Mesothelial cell of epicardium (in vitro differentiated cells): ENCODE measurements around the gene PIK3CG. TPM values are rescaled to one million over a fixed set of nuclear protein-coding genes. Genes with fewer than 3 reads are reported as not detected.

ENCODE experiments used
- DNase-seq, 2 experiments: peaks; one replicate each; pipeline ENCODE4 v3.0.0; 2021; ENCODE audit warnings: low spot score in 2 of 2; ENCODE audit not compliant: unreplicated experiment in 2 of 2
- H3K27ac Mint-ChIP-seq: 2 replicates; pipeline ENCODE4 v1.8.0; 2021; ENCODE audit warnings: mixed read lengths
- H3K27me3 Mint-ChIP-seq: 2 replicates; pipeline ENCODE4 v1.8.0; 2021; ENCODE audit warnings: low read depth, mixed read lengths
- H3K36me3 Mint-ChIP-seq: 2 replicates; pipeline ENCODE4 v1.8.0; 2021; ENCODE audit warnings: mixed read lengths
- H3K4me1 Mint-ChIP-seq: 2 replicates; pipeline ENCODE4 v1.8.0; 2021; ENCODE audit warnings: mixed read lengths
- H3K4me3 Mint-ChIP-seq: 2 replicates; pipeline ENCODE4 v1.8.0; 2021; ENCODE audit warnings: mild to moderate bottlenecking, moderate library complexity, mixed read lengths
- H3K9me3 Mint-ChIP-seq: 2 replicates; pipeline ENCODE4 v1.8.0; 2021; ENCODE audit warnings: mixed read lengths
- total RNA-seq: library from RNA; stranded (reverse); gene quantifications from 3 replicates; pipeline ENCODE4 v1.2.1, GENCODE V29; 2021
- TF ChIP-seq, protein P1 (sequence below): fragments of 200-600 bp; sonication (generic); IDR thresholded peaks from one replicate; pipeline ENCODE4 v1.5.0; 2021; ENCODE audit warnings: antibody characterized with exemption; ENCODE audit not compliant: unreplicated experiment

The PIK3CG gene
- total RNA-seq, 1 donor from 2014 or later, result 0.09 TPM

GRCh38 chr7:106881984-106882383, 16.9 kb downstream of the PIK3CG start:
- no peaks in the 10 kb centered on the region for H3K36me3 Mint-ChIP-seq
- TF ChIP-seq, protein P1, sequence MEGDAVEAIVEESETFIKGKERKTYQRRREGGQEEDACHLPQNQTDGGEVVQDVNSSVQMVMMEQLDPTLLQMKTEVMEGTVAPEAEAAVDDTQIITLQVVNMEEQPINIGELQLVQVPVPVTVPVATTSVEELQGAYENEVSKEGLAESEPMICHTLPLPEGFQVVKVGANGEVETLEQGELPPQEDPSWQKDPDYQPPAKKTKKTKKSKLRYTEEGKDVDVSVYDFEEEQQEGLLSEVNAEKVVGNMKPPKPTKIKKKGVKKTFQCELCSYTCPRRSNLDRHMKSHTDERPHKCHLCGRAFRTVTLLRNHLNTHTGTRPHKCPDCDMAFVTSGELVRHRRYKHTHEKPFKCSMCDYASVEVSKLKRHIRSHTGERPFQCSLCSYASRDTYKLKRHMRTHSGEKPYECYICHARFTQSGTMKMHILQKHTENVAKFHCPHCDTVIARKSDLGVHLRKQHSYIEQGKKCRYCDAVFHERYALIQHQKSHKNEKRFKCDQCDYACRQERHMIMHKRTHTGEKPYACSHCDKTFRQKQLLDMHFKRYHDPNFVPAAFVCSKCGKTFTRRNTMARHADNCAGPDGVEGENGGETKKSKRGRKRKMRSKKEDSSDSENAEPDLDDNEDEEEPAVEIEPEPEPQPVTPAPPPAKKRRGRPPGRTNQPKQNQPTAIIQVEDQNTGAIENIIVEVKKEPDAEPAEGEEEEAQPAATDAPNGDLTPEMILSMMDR, result no peak
- no peaks in the 10 kb centered on the region for H3K27me3 Mint-ChIP-seq
- no peak for DNase-seq
- peaks cover 24% of the 10 kb centered on the region for H3K4me1 Mint-ChIP-seq
- H3K27ac Mint-ChIP-seq, result no peak overlapping the region
- peaks cover 8% of the 10 kb centered on the region for H3K9me3 Mint-ChIP-seq
- H3K4me3 Mint-ChIP-seq, result no peak overlapping the region

- Mint-ChIP-seq H3K27ac (no peak overlapping the region), H3K27me3 (no peaks in the 10 kb centered on the region), H3K4me1 (peaks cover 15% of the 10 kb centered on the region), H3K9me3 (peaks cover 8% of the 10 kb centered on the region), H3K36me3 (no peaks in the 10 kb centered on the region), H3K4me3 (no peak overlapping the region)
- DNase-seq, result no peak
- TF ChIP-seq, protein P1, result no peak
These were observed 18.5 kb downstream of the PIK3CG start for GRCh38 chr7:106883456-106884026.

DNA sequence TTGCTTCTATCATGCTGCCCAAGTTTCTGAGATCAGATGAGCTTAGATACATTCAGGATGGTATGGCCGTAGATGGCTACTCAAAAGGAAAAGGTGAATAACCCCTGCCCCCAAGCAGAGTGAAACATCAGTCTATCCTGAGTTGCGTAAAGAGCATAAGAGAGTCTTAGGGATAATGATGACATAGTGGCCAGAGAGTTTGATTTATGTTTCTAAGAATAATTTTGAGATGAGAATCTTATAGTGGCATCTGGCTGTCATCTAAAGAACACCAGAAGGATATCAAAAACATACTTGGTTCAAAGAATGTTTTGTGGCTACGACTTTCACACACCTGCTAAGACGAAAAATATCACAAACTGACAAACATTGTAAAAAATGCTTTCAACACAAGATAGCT, 20.6 kb downstream of the PIK3CG start:
- H3K4me3 Mint-ChIP-seq, result no peak overlapping the region
- DNase-seq, result no peak
- no peak overlapping the region for H3K27ac Mint-ChIP-seq
- H3K9me3 Mint-ChIP-seq, result peaks cover 8% of the 10 kb centered on the region
- peaks cover 4% of the 10 kb centered on the region for H3K4me1 Mint-ChIP-seq
- H3K36me3 Mint-ChIP-seq, result no peaks in the 10 kb centered on the region
- H3K27me3 Mint-ChIP-seq, result no peaks in the 10 kb centered on the region
- TF ChIP-seq, protein P1, result no peak

- Mint-ChIP-seq H3K27me3 (no peaks in the 10 kb centered on the region), H3K27ac (no peak overlapping the region), H3K4me3 (no peak overlapping the region), H3K9me3 (peaks cover 8% of the 10 kb centered on the region), H3K36me3 (no peaks in the 10 kb centered on the region), H3K4me1 (peaks cover 3% of the 10 kb centered on the region)
- TF ChIP-seq, protein P1, result no peak
- no peak for DNase-seq
These were observed 22.3 kb downstream of the PIK3CG start for GRCh38 chr7:106887421-106887820.

- TF ChIP-seq, protein P1, result no peak
- Mint-ChIP-seq H3K4me3 (no peak overlapping the region), H3K4me1 (peaks cover 3% of the 10 kb centered on the region), H3K9me3 (peaks cover 8% of the 10 kb centered on the region), H3K36me3 (no peaks in the 10 kb centered on the region), H3K27me3 (no peaks in the 10 kb centered on the region), H3K27ac (no peak overlapping the region)
- DNase-seq, result no peak
These were observed 23.1 kb downstream of the PIK3CG start for GRCh38 chr7:106888204-106888603.

DNA sequence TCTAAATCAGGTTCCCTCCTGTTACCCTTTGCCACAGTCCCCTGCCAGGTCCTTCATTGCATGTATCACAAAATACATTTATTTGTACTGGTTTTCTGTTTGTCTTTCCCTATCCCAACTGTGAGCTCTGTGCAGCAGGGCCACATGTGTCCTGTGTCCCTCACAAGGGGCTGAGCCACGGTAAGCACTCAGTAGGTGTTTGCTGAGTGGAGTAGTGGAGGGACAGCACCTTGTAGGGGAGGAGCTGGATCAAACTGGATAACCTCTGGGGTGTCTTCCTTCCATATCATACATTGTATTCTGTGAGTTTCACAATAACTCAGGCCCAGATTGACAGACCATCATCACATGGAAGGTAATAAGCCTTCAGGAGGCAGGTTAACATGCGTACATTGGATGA, 25.9 kb downstream of the PIK3CG start:
- Mint-ChIP-seq H3K4me1 (peaks cover 3% of the 10 kb centered on the region), H3K36me3 (no peaks in the 10 kb centered on the region), H3K9me3 (no peaks in the 10 kb centered on the region), H3K27ac (no peak overlapping the region), H3K27me3 (no peaks in the 10 kb centered on the region), H3K4me3 (no peak overlapping the region)
- DNase-seq, result no peak
- TF ChIP-seq, protein P1, result no peak
